Neural crest cell (in vitro differentiated cells): Measurements from ENCODE around the gene DDR1. TPM values are rescaled to one million over a fixed set of nuclear protein-coding genes. Genes with fewer than 3 reads are reported as not detected.
"Not testable (repeated sequence)": the region's sequence is repeated elsewhere in the genome, so short reads cannot be mapped to it uniquely, and the experiment has no call there.

Experiments used
- DNase-seq: peaks from one replicate; pipeline ENCODE4 v3.0.0; 2021; ENCODE audit warnings: low read depth, mixed read lengths, low spot score
- H3K27ac Mint-ChIP-seq: one replicate; pipeline ENCODE4 v1.8.0; 2021; ENCODE audit warnings: mild to moderate bottlenecking, mixed read lengths; ENCODE audit not compliant: unreplicated experiment
- H3K27me3 Mint-ChIP-seq: 2 replicates; pipeline ENCODE4 v1.8.0; 2021; ENCODE audit warnings: low read depth, mild to moderate bottlenecking, mixed read lengths
- H3K36me3 Mint-ChIP-seq: 2 replicates; pipeline ENCODE4 v1.8.0; 2021; ENCODE audit warnings: low read depth, mild to moderate bottlenecking, mixed read lengths
- H3K4me1 Mint-ChIP-seq: 2 replicates; pipeline ENCODE4 v1.8.0; 2021; ENCODE audit warnings: mixed read lengths
- H3K4me3 Mint-ChIP-seq: one replicate; pipeline ENCODE4 v1.8.0; 2021; ENCODE audit warnings: mild to moderate bottlenecking, mixed read lengths
- H3K9me3 Mint-ChIP-seq: 2 replicates; pipeline ENCODE4 v1.8.0; 2021; ENCODE audit warnings: mixed read lengths
- total RNA-seq: library from RNA; stranded (reverse); gene quantifications from 2 replicates; pipeline ENCODE4 v1.2.1, GENCODE V29; 2021
- TF ChIP-seq, protein P1 (sequence below): fragments of 200-600 bp; sonication (generic); conservative IDR thresholded peaks from 2 replicates; pipeline ENCODE4 v1.5.0; 2021; ENCODE audit warnings: antibody characterized with exemption, mild to moderate bottlenecking

The DDR1 gene
- total RNA-seq, 1 donor from 2014 or later: 178 TPM

DNA sequence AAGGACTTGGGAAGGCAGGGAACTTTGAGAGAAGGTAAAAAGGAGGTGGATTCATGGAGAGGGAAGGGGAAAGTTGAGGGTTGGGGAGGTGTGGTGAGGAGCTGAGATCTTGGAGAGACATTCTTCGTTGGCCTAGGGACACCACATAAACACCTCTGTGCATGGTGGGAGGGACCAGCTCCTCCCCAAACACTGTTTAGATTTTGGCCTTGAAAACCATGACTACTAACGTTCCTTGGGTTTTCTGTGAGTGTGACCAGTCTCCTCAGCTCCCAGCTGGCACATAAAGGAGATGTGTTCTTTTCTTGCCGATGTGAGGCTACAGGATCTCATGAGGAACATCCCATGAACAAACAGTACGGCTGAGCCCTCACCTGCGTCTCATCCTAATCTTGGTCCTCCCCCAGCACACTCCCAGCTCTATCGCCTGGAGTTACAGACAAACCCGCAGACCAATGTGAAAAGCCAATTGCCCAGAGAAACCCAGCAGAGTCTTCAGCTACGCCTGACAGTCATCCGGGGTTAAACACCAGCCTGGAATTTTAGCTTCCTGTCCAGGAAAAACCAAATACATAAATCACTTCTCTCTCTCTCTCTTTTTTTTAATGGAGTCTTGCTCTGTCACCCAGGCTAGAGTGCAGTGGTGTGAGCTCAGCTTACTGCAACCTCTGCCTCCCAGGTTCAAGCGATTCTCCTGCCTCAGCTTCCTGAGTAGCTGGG lies 22.0 kb upstream of the DDR1 start:
- peak overlapping the region; percentile 57 for H3K27ac Mint-ChIP-seq
- H3K27me3 Mint-ChIP-seq: no peaks in the 10 kb centered on the region
- H3K4me3 Mint-ChIP-seq: no peak overlapping the region
- TF ChIP-seq, protein P1, sequence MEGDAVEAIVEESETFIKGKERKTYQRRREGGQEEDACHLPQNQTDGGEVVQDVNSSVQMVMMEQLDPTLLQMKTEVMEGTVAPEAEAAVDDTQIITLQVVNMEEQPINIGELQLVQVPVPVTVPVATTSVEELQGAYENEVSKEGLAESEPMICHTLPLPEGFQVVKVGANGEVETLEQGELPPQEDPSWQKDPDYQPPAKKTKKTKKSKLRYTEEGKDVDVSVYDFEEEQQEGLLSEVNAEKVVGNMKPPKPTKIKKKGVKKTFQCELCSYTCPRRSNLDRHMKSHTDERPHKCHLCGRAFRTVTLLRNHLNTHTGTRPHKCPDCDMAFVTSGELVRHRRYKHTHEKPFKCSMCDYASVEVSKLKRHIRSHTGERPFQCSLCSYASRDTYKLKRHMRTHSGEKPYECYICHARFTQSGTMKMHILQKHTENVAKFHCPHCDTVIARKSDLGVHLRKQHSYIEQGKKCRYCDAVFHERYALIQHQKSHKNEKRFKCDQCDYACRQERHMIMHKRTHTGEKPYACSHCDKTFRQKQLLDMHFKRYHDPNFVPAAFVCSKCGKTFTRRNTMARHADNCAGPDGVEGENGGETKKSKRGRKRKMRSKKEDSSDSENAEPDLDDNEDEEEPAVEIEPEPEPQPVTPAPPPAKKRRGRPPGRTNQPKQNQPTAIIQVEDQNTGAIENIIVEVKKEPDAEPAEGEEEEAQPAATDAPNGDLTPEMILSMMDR: no peak
- no peak for DNase-seq
- peaks cover 3% of the 10 kb centered on the region for H3K36me3 Mint-ChIP-seq
- peaks cover 12% of the 10 kb centered on the region for H3K4me1 Mint-ChIP-seq
- peaks cover 3% of the 10 kb centered on the region for H3K9me3 Mint-ChIP-seq

DNA sequence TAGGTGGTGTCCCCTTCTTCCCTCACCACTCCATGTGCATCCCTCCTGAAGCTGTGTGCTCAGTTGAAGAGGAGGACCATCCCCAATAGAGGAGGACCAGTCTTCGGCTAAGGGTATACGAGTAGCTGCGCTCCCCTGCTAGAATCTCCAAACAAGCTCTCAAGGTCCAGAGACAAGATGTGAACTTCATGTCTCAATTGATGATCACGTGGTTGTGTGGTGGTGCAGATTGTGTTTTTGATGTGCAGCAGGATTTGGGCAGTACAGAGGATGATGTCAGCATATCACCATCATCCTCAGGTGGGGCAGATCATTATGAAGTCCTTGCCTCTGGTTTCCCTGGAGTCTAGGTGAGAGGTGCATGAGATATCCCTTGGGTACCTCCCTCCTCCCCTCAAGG lies 20.0 kb upstream of the DDR1 start:
- no peak overlapping the region for H3K27ac Mint-ChIP-seq

DNA sequence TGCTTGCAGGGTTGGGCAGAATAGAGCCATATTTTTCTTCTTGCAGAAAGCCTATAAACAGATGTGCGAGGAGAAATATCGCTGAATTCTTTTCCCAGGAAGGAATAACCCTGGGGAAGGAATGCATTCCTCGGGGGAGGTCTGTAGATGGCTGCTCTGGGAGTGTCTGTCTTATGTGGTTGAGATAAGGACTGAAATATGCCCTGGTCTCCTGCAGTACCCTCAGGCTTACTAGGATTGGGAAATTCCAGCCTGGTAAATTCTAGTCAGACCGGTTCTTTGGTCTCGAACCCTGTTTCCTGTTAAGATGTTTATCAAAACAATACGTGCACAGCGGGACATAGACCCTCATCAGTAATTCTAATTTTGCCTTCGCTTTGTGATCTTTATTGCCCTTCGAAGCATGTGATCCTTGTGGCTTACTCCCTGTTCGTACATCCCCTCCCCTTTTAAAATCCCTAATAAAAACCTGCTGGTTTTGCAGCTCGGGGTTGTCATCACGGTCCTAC lies 15.0 kb upstream of the DDR1 start:
- not testable (repeated sequence) for H3K4me3 Mint-ChIP-seq, H3K27me3 Mint-ChIP-seq, DNase-seq, H3K4me1 Mint-ChIP-seq, H3K27ac Mint-ChIP-seq
- peaks cover 24% of the 10 kb centered on the region for H3K36me3 Mint-ChIP-seq
- H3K9me3 Mint-ChIP-seq: peaks cover 29% of the 10 kb centered on the region

More for the DNA sequence above, 20.0 kb upstream of the DDR1 start:
- no peak overlapping the region for H3K4me3 Mint-ChIP-seq
- H3K9me3 Mint-ChIP-seq: peaks cover 12% of the 10 kb centered on the region
- TF ChIP-seq, protein P1: no peak
- no peaks in the 10 kb centered on the region for H3K27me3 Mint-ChIP-seq
- peaks cover 11% of the 10 kb centered on the region for H3K36me3 Mint-ChIP-seq
- no peak for DNase-seq
- no peaks in the 10 kb centered on the region for H3K4me1 Mint-ChIP-seq

DNA sequence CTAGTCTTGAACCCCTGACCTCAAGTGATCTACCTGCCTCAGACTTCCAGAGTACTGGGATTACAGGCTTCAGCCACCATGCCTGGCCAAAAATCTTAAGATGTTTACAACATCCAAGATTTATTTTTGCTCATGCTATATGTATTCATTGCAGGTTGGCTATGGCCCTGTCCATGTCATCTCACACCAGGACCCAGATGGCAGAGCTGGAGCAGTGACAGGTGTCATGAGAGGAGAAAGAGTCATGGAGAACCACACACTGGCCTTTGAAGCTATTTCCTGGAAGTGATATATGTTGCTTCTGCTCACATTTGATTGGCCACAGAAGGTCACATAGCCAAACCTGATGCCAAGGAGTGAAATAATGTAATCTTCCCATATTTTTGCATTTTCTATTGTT lies 13.8 kb upstream of the DDR1 start:
- H3K9me3 Mint-ChIP-seq: peaks cover 29% of the 10 kb centered on the region
- DNase-seq: no peak
- no peaks in the 10 kb centered on the region for H3K27me3 Mint-ChIP-seq
- TF ChIP-seq, protein P1: no peak
- peaks cover 24% of the 10 kb centered on the region for H3K36me3 Mint-ChIP-seq
- no peak overlapping the region for H3K27ac Mint-ChIP-seq
- H3K4me1 Mint-ChIP-seq: no peaks in the 10 kb centered on the region
- no peak overlapping the region for H3K4me3 Mint-ChIP-seq

DNA sequence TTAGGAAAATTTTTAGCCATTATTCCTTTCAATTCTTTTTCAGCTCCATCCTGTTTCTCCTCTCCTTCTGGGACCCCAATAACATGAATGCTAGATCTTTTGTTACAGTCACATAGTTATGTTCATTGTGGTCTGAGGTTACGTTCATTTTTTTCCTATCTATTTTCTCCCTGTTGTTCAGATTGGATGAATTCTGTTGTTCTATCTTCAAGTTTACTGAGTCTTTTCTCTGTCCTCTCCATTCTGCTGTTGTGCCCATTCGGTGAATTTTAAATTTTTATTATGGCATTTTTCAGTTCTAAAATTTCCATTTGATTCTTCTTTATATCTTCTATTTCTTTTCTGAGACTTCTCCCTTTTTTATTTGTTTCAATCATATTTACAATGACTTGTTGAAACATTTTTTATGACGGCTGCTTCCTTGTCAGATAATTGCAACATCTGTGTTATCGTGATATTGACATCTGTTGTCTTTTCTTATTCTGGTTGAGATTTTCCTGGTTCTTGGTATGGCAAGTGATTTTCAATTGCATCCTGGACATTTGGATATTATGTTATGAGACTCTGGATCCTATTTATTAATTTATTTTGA lies 12.6 kb upstream of the DDR1 start:
- no peak overlapping the region for H3K4me3 Mint-ChIP-seq
- TF ChIP-seq, protein P1: no peak
- H3K4me1 Mint-ChIP-seq: no peaks in the 10 kb centered on the region
- H3K27me3 Mint-ChIP-seq: no peaks in the 10 kb centered on the region
- peaks cover 29% of the 10 kb centered on the region for H3K9me3 Mint-ChIP-seq
- DNase-seq: no peak
- no peak overlapping the region for H3K27ac Mint-ChIP-seq
- H3K36me3 Mint-ChIP-seq: peaks cover 24% of the 10 kb centered on the region

DNA sequence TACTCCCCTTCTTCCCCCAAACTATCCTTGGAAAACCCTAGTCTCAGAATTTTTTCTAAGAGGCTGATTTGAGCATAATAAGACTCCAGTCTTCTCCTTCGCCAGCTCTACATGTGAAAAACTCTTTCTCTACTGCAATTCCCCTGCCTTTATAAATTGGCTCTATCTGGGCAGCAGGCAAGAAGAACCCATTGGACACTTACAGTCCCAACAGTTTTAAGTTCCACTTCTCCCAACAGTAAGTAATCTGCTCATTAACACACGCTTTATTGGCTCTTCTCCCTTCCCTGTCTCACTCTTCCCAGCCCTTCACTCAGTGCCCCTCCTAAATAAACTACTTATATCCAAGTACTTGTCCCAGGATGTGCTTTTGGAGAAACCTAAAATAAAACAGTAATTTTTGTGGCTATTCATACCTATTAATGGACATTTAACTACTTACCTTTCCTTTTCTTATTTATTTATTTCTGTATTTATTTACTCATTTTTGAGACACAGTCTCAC lies 11.1 kb upstream of the DDR1 start:
- H3K4me3 Mint-ChIP-seq: no peak overlapping the region
- peaks cover 26% of the 10 kb centered on the region for H3K9me3 Mint-ChIP-seq
- H3K27me3 Mint-ChIP-seq: no peaks in the 10 kb centered on the region
- no peak for DNase-seq
- H3K4me1 Mint-ChIP-seq: peaks cover 11% of the 10 kb centered on the region
- peaks cover 21% of the 10 kb centered on the region for H3K36me3 Mint-ChIP-seq
- H3K27ac Mint-ChIP-seq: no peak overlapping the region
- TF ChIP-seq, protein P1: no peak

DNA sequence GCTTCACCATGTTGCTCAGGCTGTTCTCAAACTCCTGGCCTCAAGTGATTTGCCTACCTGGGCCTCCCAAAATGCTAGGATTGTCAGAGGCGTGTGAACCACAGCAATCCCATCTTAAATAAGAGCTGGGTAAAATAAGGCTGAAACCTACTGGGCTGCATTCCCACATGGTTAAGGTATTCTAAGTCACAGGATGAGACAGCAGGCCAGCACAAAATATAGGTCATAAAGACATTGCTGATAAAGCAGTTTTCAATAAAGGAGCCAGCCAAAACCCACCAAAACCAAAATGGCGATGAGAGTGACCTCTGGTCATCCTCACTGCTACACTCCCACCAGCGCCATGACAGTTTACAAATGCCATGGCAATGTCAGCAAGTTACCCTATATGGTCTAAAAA lies 10.5 kb upstream of the DDR1 start:
- Mint-ChIP-seq H3K36me3 (peaks cover 21% of the 10 kb centered on the region), H3K9me3 (peaks cover 24% of the 10 kb centered on the region), H3K4me1 (peaks cover 17% of the 10 kb centered on the region)
- H3K27ac Mint-ChIP-seq, H3K27me3 Mint-ChIP-seq, DNase-seq, H3K4me3 Mint-ChIP-seq: not testable (repeated sequence)
